ENCODE results near the gene COL17A1.

The COL17A1 gene

GRCh38 chr10:104036518-104037260, 49.0 kb downstream of the COL17A1 start:
- no peak overlapping the region for H3K9ac ChIP-seq (ENCODE audit: low read length)
- no peak overlapping the region for H3K27ac ChIP-seq (ENCODE audit: low read depth, low read length)
- H3K18ac ChIP-seq (ENCODE audit: low read length), result no peak overlapping the region
- H2BK120ac ChIP-seq (ENCODE audit: insufficient read depth, low read length, poor library complexity), result no peak overlapping the region
- no peak overlapping the region for H4K91ac ChIP-seq (ENCODE audit: low read depth, low read length)
- H3K14ac ChIP-seq (ENCODE audit: low read length), result no peak overlapping the region
- no peak overlapping the region for H3K4ac ChIP-seq (ENCODE audit: low read depth, low read length)
- no peak overlapping the region for H2AFZ ChIP-seq (ENCODE audit: insufficient read depth, low read length, poor library complexity)
- H2BK5ac ChIP-seq (ENCODE audit: low read depth, low read length, poor library complexity), result no peak overlapping the region
- no peak overlapping the region for H2AK5ac ChIP-seq (ENCODE audit: low read length)
- no peak overlapping the region for H3K23ac ChIP-seq (ENCODE audit: low read length)
- H3K4me1 ChIP-seq (ENCODE audit: control insufficient read depth in 1 of 2, insufficient read depth in 2 of 2, low read length in 2 of 2), result no peaks in the 10 kb centered on the region
- no peaks in the 10 kb centered on the region for H3K9me3 ChIP-seq (ENCODE audit: insufficient read depth, low read depth, low read length)
- no peak overlapping the region for H4K12ac ChIP-seq (ENCODE audit: low read depth, low read length)
- no peak overlapping the region for H3K4me3 ChIP-seq (ENCODE audit: low read depth, low read length)
- DNase-seq, result no peak
- H2BK12ac ChIP-seq (ENCODE audit: low read length), result no peak overlapping the region
- H3K79me2 ChIP-seq (ENCODE audit: control insufficient read depth, insufficient read depth, low read length, poor library complexity), result no peaks in the 10 kb centered on the region
- H3K4me2 ChIP-seq (ENCODE audit: low read length), result no peak overlapping the region
- H3K79me1 ChIP-seq (ENCODE audit: low read length), result no peaks in the 10 kb centered on the region
- H3K27me3 ChIP-seq (ENCODE audit: insufficient read depth, low read length), result no peaks in the 10 kb centered on the region
- 100% methylated on average over 1 of the region's 21 CpGs for WGBS (ENCODE audit: extremely low coverage, insufficient coverage, insufficient read length)
- no peak overlapping the region for H4K8ac ChIP-seq (ENCODE audit: low read depth, low read length)
- peaks cover 9 to 17% of the 10 kb centered on the region in 2 experiments for H3K36me3 ChIP-seq (ENCODE audit: control insufficient read depth in 1 of 2, insufficient read depth in 2 of 2, low read length in 2 of 2)

- no peak overlapping the region for H3K14ac ChIP-seq (ENCODE audit: low read length)
- no peak overlapping the region for H2BK120ac ChIP-seq (ENCODE audit: insufficient read depth, low read length, poor library complexity)
- no peak overlapping the region for H2BK12ac ChIP-seq (ENCODE audit: low read length)
- no peaks in the 10 kb centered on the region for H3K9me3 ChIP-seq (ENCODE audit: insufficient read depth, low read depth, low read length)
- H3K4me3 ChIP-seq (ENCODE audit: low read depth, low read length), result no peak overlapping the region
- H3K79me2 ChIP-seq (ENCODE audit: control insufficient read depth, insufficient read depth, low read length, poor library complexity), result no peaks in the 10 kb centered on the region
- no peak overlapping the region for H3K4ac ChIP-seq (ENCODE audit: low read depth, low read length)
- no peak overlapping the region for H3K4me2 ChIP-seq (ENCODE audit: low read length)
- H3K27me3 ChIP-seq (ENCODE audit: insufficient read depth, low read length), result no peaks in the 10 kb centered on the region
- H2BK5ac ChIP-seq (ENCODE audit: low read depth, low read length, poor library complexity), result no peak overlapping the region
- no peak overlapping the region for H4K12ac ChIP-seq (ENCODE audit: low read depth, low read length)
- no peak for DNase-seq
- no peak overlapping the region for H2AFZ ChIP-seq (ENCODE audit: insufficient read depth, low read length, poor library complexity)
- H3K4me1 ChIP-seq (ENCODE audit: control insufficient read depth in 1 of 2, insufficient read depth in 2 of 2, low read length in 2 of 2), result no peaks in the 10 kb centered on the region
- no peak overlapping the region for H3K23ac ChIP-seq (ENCODE audit: low read length)
- H3K18ac ChIP-seq (ENCODE audit: low read length), result no peak overlapping the region
- no CpG with 5 or more reads among the region's 3 CpGs for WGBS (ENCODE audit: extremely low coverage, insufficient coverage, insufficient read length)
- no peak overlapping the region for H2AK5ac ChIP-seq (ENCODE audit: low read length)
- H3K27ac ChIP-seq (ENCODE audit: low read depth, low read length), result no peak overlapping the region
- H4K8ac ChIP-seq (ENCODE audit: low read depth, low read length), result no peak overlapping the region
- peaks cover 9 to 17% of the 10 kb centered on the region in 2 experiments for H3K36me3 ChIP-seq (ENCODE audit: control insufficient read depth in 1 of 2, insufficient read depth in 2 of 2, low read length in 2 of 2)
- no peak overlapping the region for H3K9ac ChIP-seq (ENCODE audit: low read length)
- no peak overlapping the region for H4K91ac ChIP-seq (ENCODE audit: low read depth, low read length)
- no peaks in the 10 kb centered on the region for H3K79me1 ChIP-seq (ENCODE audit: low read length)
These were observed 49.7 kb downstream of the COL17A1 start for GRCh38 chr10:104036069-104036384.

GRCh38 chr10:104035194-104036068, 50.2 kb downstream of the COL17A1 start:
- H3K79me2 ChIP-seq (ENCODE audit: control insufficient read depth, insufficient read depth, low read length, poor library complexity), result no peaks in the 10 kb centered on the region
- no peak overlapping the region for H4K91ac ChIP-seq (ENCODE audit: low read depth, low read length)
- H3K18ac ChIP-seq (ENCODE audit: low read length), result no peak overlapping the region
- no peaks in the 10 kb centered on the region for H3K4me1 ChIP-seq (ENCODE audit: control insufficient read depth in 1 of 2, insufficient read depth in 2 of 2, low read length in 2 of 2)
- H4K12ac ChIP-seq (ENCODE audit: low read depth, low read length), result no peak overlapping the region
- no peak overlapping the region for H2AK5ac ChIP-seq (ENCODE audit: low read length)
- WGBS (ENCODE audit: extremely low coverage, insufficient coverage, insufficient read length), result 100% methylated on average over 3 of the region's 18 CpGs
- no peak overlapping the region for H2AFZ ChIP-seq (ENCODE audit: insufficient read depth, low read length, poor library complexity)
- H3K27ac ChIP-seq (ENCODE audit: low read depth, low read length), result no peak overlapping the region
- no peak overlapping the region for H2BK120ac ChIP-seq (ENCODE audit: insufficient read depth, low read length, poor library complexity)
- no peak overlapping the region for H3K23ac ChIP-seq (ENCODE audit: low read length)
- H2BK5ac ChIP-seq (ENCODE audit: low read depth, low read length, poor library complexity), result no peak overlapping the region
- no peaks in the 10 kb centered on the region for H3K27me3 ChIP-seq (ENCODE audit: insufficient read depth, low read length)
- DNase-seq, result no peak
- H3K36me3 ChIP-seq (ENCODE audit: control insufficient read depth in 1 of 2, insufficient read depth in 2 of 2, low read length in 2 of 2), result peaks cover 9 to 17% of the 10 kb centered on the region in 2 experiments
- no peaks in the 10 kb centered on the region for H3K9me3 ChIP-seq (ENCODE audit: insufficient read depth, low read depth, low read length)
- H3K4ac ChIP-seq (ENCODE audit: low read depth, low read length), result no peak overlapping the region
- H3K9ac ChIP-seq (ENCODE audit: low read length), result no peak overlapping the region
- no peak overlapping the region for H3K4me3 ChIP-seq (ENCODE audit: low read depth, low read length)
- H3K79me1 ChIP-seq (ENCODE audit: low read length), result no peaks in the 10 kb centered on the region
- no peak overlapping the region for H2BK12ac ChIP-seq (ENCODE audit: low read length)
- H3K4me2 ChIP-seq (ENCODE audit: low read length), result no peak overlapping the region
- H4K8ac ChIP-seq (ENCODE audit: low read depth, low read length), result no peak overlapping the region
- H3K14ac ChIP-seq (ENCODE audit: low read length), result no peak overlapping the region

GRCh38 chr10:104034401-104035193, 51.1 kb downstream of the COL17A1 start:
- no peak overlapping the region for H4K91ac ChIP-seq (ENCODE audit: low read depth, low read length)
- no peak overlapping the region for H3K14ac ChIP-seq (ENCODE audit: low read length)
- H3K4me1 ChIP-seq (ENCODE audit: control insufficient read depth in 1 of 2, insufficient read depth in 2 of 2, low read length in 2 of 2), result no peaks in the 10 kb centered on the region
- no peak overlapping the region for H3K4ac ChIP-seq (ENCODE audit: low read depth, low read length)
- no peak overlapping the region for H2BK5ac ChIP-seq (ENCODE audit: low read depth, low read length, poor library complexity)
- no peak overlapping the region for H3K18ac ChIP-seq (ENCODE audit: low read length)
- H2BK12ac ChIP-seq (ENCODE audit: low read length), result no peak overlapping the region
- H4K8ac ChIP-seq (ENCODE audit: low read depth, low read length), result no peak overlapping the region
- no peak overlapping the region for H2AK5ac ChIP-seq (ENCODE audit: low read length)
- WGBS (ENCODE audit: extremely low coverage, insufficient coverage, insufficient read length), result no CpG with 5 or more reads among the region's 23 CpGs
- H3K27ac ChIP-seq (ENCODE audit: low read depth, low read length), result no peak overlapping the region
- no peaks in the 10 kb centered on the region for H3K27me3 ChIP-seq (ENCODE audit: insufficient read depth, low read length)
- no peak overlapping the region for H2AFZ ChIP-seq (ENCODE audit: insufficient read depth, low read length, poor library complexity)
- no peak overlapping the region for H3K9ac ChIP-seq (ENCODE audit: low read length)
- DNase-seq, result no peak
- no peak overlapping the region for H3K4me2 ChIP-seq (ENCODE audit: low read length)
- no peak overlapping the region for H3K23ac ChIP-seq (ENCODE audit: low read length)
- no peak overlapping the region for H4K12ac ChIP-seq (ENCODE audit: low read depth, low read length)
- H2BK120ac ChIP-seq (ENCODE audit: insufficient read depth, low read length, poor library complexity), result no peak overlapping the region
- no peaks in the 10 kb centered on the region for H3K79me1 ChIP-seq (ENCODE audit: low read length)
- no peaks in the 10 kb centered on the region for H3K79me2 ChIP-seq (ENCODE audit: control insufficient read depth, insufficient read depth, low read length, poor library complexity)
- no peak overlapping the region for H3K4me3 ChIP-seq (ENCODE audit: low read depth, low read length)
- peaks cover 9 to 17% of the 10 kb centered on the region in 2 experiments for H3K36me3 ChIP-seq (ENCODE audit: control insufficient read depth in 1 of 2, insufficient read depth in 2 of 2, low read length in 2 of 2)
- H3K9me3 ChIP-seq (ENCODE audit: insufficient read depth, low read depth, low read length), result no peaks in the 10 kb centered on the region
